HuH-7 (cell line): ENCODE measurements around the gene ARHGAP29.

Experiments used
- DNase-seq: peaks from one replicate; pipeline ENCODE4 v3.0.0; 2011; ENCODE audit warnings: low spot score

Gene ARHGAP29

GRCh38 chr1:94124538-94124937 lies 112.8 kb downstream of the ARHGAP29 start:
- DNase-seq, result no peak

GRCh38 chr1:94122201-94122970 lies 115.0 kb downstream of the ARHGAP29 start:
- DNase-seq, result no peak
